Measurements from ENCODE around the gene HSD17B3.

Gene HSD17B3

DNA sequence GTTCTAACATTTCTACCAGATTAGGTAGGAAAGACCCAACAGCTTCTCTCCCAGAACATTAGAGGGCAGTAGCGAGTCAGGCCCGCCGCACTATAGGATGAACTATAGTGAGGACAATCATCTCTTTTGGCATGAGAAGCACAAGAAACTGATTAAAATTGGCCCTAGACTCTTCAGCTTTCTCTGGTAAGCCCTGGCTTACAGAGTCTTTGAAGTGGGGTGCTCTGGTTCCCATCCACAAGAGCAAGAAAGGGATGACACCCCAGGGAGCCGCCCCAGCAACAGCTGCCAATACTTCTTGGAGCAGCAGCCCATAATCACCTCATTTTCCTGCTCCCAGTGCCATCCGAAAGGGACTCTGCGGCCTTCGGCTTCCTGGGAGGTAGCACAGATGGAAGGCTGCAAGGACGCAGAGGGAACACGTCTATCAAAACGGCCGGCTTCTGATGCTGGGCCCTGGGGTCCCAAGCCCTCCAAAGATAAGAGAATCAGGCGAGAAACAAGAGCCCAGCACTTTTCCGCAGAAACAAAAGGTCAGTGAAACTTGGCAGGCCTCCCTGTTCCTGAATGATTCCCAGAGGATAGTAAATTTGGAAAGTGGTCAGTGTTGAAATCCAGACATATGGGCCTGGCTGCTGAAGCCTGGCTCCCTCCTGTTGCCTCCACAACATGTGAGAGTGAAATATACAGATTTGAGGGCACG, 69.3 kb downstream of the HSD17B3 start:
- Histone ChIP-seq H3K9me3 (ENCODE audit: control insufficient read depth, low read length) (no peaks in the 10 kb centered on the region), H3K4me2 (ENCODE audit: low read length) (no peak overlapping the region), H3K27me3 (ENCODE audit: control insufficient read depth, insufficient read depth, low read length) (no peaks in the 10 kb centered on the region), H3K79me2 (no peaks in the 10 kb centered on the region), H2AFZ (peak overlapping the region; percentile 25), H3K9ac (no peak overlapping the region), H3K4me1 (no peaks in the 10 kb centered on the region), H3K27ac (no peak overlapping the region), H3K36me3 (ENCODE audit: control insufficient read depth, insufficient read depth, low read length) (no peaks in the 10 kb centered on the region), H3K4me3 (ENCODE audit: low read depth, low read length) (no peak overlapping the region)
- TF ChIP-seq CTCF (IDR thresholded peaks at IDR 0.05) = peak; percentile 70

GRCh38 chr9:96232164-96232538, 69.8 kb downstream of the HSD17B3 start:
- H3K9ac ChIP-seq = no peak overlapping the region
- H3K4me1 ChIP-seq = no peaks in the 10 kb centered on the region
- H3K79me2 ChIP-seq = no peaks in the 10 kb centered on the region
- H2AFZ ChIP-seq = no peak overlapping the region
- no peak overlapping the region for H3K4me2 ChIP-seq (ENCODE audit: low read length)
- no peak overlapping the region for H3K4me3 ChIP-seq (ENCODE audit: low read depth, low read length)
- no peaks in the 10 kb centered on the region for H3K27me3 ChIP-seq (ENCODE audit: control insufficient read depth, insufficient read depth, low read length)
- no peak overlapping the region for H3K27ac ChIP-seq
- H3K36me3 ChIP-seq (ENCODE audit: control insufficient read depth, insufficient read depth, low read length) = no peaks in the 10 kb centered on the region
- H3K9me3 ChIP-seq (ENCODE audit: control insufficient read depth, low read length) = no peaks in the 10 kb centered on the region
- TF ChIP-seq CTCF (IDR thresholded peaks at IDR 0.05) = no peak

DNA sequence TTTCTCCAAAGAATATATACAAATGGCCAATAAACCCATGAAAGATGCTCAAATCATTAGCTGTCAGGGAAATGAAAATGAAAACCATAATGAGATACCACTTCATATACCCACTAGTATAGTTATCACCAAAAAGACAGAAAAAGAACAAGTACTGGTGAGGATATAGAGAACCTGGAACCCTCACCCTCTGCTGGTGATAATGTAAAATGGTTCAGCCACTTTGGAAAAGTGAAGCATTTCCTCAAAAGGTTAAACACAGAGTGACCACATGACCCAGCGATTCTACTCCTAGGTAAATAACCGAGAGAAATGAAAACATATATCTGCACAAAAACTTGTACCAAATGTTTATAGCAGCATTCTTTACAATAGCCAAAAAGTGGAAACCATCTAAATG, 72.0 kb downstream of the HSD17B3 start:
- H3K4me3 ChIP-seq (ENCODE audit: low read depth, low read length) = no peak overlapping the region
- H3K36me3 ChIP-seq (ENCODE audit: control insufficient read depth, insufficient read depth, low read length) = no peaks in the 10 kb centered on the region
- H3K79me2 ChIP-seq = no peaks in the 10 kb centered on the region
- H3K27ac ChIP-seq = no peak overlapping the region
- H2AFZ ChIP-seq = no peak overlapping the region
- TF ChIP-seq CTCF (IDR thresholded peaks at IDR 0.05) = no peak
- H3K4me1 ChIP-seq = no peaks in the 10 kb centered on the region
- no peak overlapping the region for H3K9ac ChIP-seq
- H3K4me2 ChIP-seq (ENCODE audit: low read length) = no peak overlapping the region
- H3K27me3 ChIP-seq (ENCODE audit: control insufficient read depth, insufficient read depth, low read length) = no peaks in the 10 kb centered on the region
- no peaks in the 10 kb centered on the region for H3K9me3 ChIP-seq (ENCODE audit: control insufficient read depth, low read length)

DNA sequence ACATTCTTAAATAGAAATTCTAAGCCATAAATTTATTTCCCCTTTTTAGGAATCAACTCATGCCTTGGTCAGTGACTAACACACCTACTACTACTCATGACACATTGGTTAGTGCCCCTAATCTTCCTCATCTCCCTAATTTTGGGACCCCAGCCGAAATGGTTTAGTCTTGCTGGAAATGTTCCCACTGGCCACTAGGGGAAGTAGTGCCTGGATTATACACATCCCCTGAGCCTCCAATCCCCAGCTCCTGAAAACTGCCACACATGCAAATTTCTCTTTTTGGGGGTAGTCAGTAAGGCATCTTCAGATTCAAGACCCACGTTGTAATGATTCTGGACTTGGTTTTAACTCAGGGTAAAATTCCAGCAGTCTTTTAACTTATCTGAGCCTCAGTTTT, 79.8 kb downstream of the HSD17B3 start:
- no peak overlapping the region for H3K4me3 ChIP-seq (ENCODE audit: low read depth, low read length)
- H3K79me2 ChIP-seq = no peaks in the 10 kb centered on the region
- TF ChIP-seq CTCF (IDR thresholded peaks at IDR 0.05) = no peak
- H3K9ac ChIP-seq = no peak overlapping the region
- no peak overlapping the region for H3K27ac ChIP-seq
- H3K4me1 ChIP-seq = no peaks in the 10 kb centered on the region
- no peaks in the 10 kb centered on the region for H3K36me3 ChIP-seq (ENCODE audit: control insufficient read depth, insufficient read depth, low read length)
- H3K9me3 ChIP-seq (ENCODE audit: control insufficient read depth, low read length) = no peaks in the 10 kb centered on the region
- H3K4me2 ChIP-seq (ENCODE audit: low read length) = no peak overlapping the region
- H3K27me3 ChIP-seq (ENCODE audit: control insufficient read depth, insufficient read depth, low read length) = no peaks in the 10 kb centered on the region
- H2AFZ ChIP-seq = no peak overlapping the region

GRCh38 chr9:96219900-96220257, 82.1 kb downstream of the HSD17B3 start:
- Histone ChIP-seq H3K4me2 (ENCODE audit: low read length) (no peak overlapping the region), H3K9ac (no peak overlapping the region), H3K79me2 (no peaks in the 10 kb centered on the region), H3K36me3 (ENCODE audit: control insufficient read depth, insufficient read depth, low read length) (no peaks in the 10 kb centered on the region), H3K27me3 (ENCODE audit: control insufficient read depth, insufficient read depth, low read length) (no peaks in the 10 kb centered on the region), H3K27ac (no peak overlapping the region), H3K4me1 (no peaks in the 10 kb centered on the region), H3K4me3 (ENCODE audit: low read depth, low read length) (no peak overlapping the region), H3K9me3 (ENCODE audit: control insufficient read depth, low read length) (no peaks in the 10 kb centered on the region), H2AFZ (no peak overlapping the region)
- no peak for TF ChIP-seq CTCF (IDR thresholded peaks at IDR 0.05)

Measured in parathyroid adenoma (tissue), 2 donors.